GM19043 (cell line): ENCODE data around the gene TMF1.

Source experiments
- ATAC-seq: cut with Tn5 transposase; IDR thresholded peaks from one replicate; pipeline ENCODE4 v1.9.1; 2021; ENCODE audit warnings: low read depth; ENCODE audit not compliant: unreplicated experiment

TMF1 gene

GRCh38 chr3:69051756-69052471 is at the start of gene TMF1:
Gene TMF1 (minus strand): TSS chr3:69052333. CDS start chr3:69052086, 247 bp downstream.
- peak; percentile 96 for ATAC-seq

GRCh38 chr3:69099576-69099975 is 47.4 kb upstream of the TMF1 start:
- ATAC-seq, result no peak

DNA sequence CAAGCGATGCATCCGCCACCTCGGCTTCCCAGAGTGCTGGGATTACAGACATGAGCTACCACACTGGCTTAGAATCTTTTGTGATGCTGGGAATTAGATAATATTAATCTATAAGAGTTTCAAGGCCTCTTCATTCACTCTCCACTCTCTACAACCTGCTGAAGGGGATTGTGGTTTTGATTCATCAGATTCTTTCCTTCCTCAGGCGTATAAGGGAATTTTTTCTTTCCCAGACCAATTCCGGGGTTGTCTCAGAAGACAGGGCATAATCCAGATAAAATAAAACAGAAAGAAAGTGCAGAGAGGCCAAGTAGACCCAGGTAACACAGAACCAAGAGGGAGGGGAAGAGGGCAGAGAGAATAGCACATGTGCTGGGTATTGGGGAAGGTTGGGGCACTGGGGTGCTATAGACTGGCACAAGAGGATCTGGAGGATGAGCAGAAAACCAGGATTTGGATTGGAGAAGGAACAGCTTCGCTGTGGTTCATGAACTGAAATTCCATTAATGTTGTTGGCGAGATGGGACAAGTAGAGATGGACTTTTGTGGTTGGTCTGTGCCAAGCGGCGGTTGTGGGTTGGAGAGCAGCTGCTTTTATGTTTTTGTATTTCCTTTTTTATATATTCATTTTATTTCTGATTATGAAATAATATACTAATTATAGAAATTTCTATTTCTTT is 45.4 kb upstream of the TMF1 start:
- no peak for ATAC-seq

DNA sequence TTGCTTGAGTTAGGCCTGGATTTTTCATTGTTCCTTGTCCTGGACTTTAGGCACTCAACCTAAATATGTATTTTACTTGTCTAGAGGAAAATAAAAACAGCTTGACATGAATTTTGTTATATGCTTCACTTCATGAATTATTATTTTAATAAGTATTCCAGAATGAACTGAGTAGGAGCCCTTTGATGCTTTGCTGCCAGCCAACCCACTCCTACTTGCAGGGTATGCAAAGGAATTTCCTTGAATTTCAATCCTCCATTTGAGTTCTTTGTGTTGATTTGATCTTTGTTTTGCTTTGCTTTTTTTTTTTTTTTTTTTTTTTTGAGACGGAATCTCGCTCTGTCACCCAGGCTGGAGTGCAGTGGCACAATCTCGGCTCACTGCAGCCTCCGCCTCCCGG is 44.2 kb upstream of the TMF1 start:
- ATAC-seq, result no peak

GRCh38 chr3:69095636-69096035 is 43.5 kb upstream of the TMF1 start:
- no peak for ATAC-seq

- ATAC-seq, result no peak
Observed at GRCh38 chr3:69094467-69095205, 42.5 kb upstream of the TMF1 start.

- peak; percentile 67 for ATAC-seq
Observed at GRCh38 chr3:69092030-69092516, 39.9 kb upstream of the TMF1 start.

DNA sequence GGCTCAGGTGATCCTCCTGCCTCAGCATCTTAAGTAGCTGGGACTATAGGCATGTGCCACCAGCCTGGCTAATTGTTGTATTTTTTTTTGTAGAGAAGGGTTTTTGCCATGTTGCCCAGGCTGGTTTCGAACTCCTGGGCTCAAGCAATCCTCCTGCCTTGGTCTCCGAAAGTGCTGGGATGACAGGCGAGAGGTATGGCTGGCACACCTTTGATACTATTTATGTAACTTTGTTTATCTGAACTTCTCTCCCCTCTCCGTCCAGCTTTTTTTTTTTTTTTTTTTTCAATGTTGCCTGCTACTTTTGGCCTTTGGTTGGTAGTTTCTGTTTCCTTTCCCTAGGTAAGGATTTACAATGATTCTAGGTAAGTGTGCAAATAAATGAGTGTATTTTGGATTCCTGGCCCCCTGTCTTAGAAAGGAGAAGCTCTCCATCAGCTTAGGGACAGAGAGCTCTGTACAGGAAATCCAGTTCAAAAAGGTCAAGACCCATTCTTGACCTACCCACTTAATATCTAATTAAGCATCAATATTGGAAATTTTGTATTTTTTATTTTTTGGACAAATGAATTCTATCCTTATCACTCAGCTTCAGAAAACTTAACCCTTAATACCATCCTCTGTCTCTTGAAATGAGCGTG is 39.4 kb upstream of the TMF1 start:
- ATAC-seq, result no peak

GRCh38 chr3:69090021-69090420 is 37.9 kb upstream of the TMF1 start:
- no peak for ATAC-seq

- no peak for ATAC-seq
Observed at GRCh38 chr3:69088063-69088462, 35.9 kb upstream of the TMF1 start.

DNA sequence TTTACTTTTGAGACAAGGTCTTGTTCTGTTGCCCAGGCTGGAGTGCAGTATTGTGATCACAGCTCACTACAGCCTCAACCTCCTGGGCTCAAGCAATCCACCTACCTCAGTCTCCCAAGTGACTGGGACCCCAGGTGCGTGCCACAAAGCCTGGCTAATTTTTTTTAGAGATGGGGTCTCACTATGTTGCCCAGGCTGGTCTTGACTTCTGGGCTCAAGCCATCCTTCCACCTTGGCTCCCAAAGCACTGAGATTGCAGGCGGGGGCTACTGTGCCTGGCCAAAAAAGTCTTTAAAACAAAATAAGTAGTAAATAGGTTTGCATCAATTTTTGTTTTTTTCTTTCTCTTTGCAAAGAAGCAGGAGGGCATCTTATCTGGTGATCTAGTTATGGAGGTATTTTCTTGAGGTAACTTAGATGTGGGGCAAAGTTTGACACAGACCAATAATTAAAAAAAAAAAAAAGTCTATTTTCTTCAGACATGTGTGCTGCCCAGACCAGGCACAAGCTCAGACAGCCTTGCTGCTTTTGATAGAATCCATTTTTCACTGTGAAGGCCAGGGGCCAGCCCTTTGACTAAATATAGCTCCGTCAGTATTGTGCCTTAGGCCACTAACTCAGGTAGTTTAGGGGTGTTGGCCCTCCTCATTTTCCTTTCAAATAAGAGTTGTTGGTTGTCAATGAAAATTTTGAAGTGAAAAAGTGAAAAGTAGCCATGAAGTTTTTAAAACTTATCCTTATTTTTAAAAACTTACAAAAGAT is 35.1 kb upstream of the TMF1 start:
- ATAC-seq, result no peak

DNA sequence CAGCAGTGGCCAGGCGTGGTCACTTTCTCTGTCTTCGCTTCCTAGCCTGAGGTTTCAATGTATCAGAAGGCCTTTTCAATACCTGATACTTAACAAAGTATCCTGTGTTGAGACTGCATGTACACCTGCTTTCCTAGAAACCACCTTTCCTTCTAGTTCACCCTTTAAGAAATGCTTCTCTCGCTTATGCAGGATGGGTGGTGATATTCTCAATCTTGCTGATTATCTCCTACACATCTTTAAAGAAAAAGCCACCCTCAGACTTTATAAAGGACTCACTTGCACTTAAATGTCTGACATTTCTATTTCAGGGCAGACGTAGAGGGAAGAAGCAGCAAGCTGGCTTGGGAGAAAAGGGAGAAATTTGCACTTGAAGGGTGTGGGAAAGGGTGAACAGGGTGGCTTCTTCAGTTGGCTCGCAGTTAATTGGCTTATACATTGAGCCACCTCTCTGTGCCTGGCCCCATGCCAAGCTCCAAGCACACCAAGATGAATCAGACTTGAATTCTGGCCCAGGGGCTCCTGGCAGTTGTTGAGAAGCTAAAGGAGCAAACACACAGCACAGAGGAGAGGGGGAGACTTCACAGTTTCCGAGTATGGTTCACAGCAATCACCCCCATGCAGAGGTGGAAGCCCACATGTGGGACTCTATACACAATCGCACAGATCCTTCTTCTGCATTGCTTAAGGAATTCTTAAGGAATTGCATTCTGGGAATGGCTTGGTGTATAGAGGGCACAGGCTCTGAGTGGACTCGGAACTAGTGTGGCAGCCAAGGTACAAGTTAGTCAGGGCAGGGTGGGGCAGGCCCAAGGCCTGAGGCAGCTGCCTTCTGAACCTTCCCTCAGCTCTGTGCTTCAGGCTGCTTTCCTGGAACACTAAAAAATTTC is 33.9 kb upstream of the TMF1 start:
- ATAC-seq, result no peak

DNA sequence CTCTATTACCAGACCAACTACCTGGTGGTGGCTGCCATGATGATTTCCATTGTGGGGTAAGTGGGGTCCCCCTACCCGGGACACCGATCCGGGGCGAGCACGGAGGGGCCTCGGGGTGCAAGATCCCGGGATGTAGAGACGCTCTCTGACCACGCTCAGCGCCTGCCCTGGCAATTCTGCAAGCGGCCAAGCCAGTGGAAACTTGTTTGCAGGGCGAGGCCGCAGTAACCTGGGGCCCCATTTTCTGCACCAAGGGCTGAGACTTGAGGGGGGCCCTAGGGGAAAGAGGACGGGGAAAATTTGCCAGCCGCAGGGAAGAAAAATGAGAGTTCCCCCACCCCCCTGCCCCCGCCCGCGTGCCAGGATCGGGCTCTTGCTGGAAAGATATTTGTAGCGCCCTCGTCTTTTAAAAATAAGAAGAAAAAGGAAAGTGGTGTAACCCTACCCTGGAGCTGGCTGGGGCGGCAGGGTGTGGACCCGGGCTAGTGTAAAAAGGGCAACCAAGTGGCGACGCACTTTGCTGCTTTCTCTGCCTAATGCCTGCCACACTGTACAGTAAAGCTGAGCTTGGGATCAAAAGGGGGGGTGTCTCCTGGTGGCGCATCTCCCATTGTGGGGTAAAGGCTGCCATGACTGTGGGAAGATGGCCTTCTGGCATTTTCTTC is 33.2 kb upstream of the TMF1 start:
- no peak for ATAC-seq

GRCh38 chr3:69084326-69085167 is 32.4 kb upstream of the TMF1 start, which contains the start of gene ARL6IP5:
Gene ARL6IP5 (plus strand): TSS chr3:69084937. CDS start chr3:69085048, 111 bp downstream.
- ATAC-seq, result peak; percentile 45

DNA sequence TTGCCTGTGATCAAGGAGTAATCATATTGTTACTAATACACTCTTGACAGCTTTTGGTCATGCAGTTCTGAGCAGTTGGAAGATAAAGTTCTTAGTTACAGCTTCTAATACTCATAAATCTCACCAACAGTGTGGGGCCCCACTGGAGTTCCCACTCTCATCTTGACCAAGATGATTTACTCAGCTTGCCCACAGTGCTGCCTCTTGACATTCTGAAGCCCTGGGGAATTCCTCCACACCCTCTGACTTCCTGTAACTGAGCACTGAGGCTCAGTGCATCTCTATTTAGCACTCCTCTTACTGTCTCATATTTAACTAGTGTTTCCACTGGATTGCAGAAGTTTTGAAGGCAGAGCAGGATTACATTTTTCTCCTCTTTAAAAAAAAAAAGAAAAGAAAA is 30.7 kb upstream of the TMF1 start:
- peak; percentile 57 for ATAC-seq

- no peak for ATAC-seq
Observed at GRCh38 chr3:69082361-69082760, 30.2 kb upstream of the TMF1 start.

DNA sequence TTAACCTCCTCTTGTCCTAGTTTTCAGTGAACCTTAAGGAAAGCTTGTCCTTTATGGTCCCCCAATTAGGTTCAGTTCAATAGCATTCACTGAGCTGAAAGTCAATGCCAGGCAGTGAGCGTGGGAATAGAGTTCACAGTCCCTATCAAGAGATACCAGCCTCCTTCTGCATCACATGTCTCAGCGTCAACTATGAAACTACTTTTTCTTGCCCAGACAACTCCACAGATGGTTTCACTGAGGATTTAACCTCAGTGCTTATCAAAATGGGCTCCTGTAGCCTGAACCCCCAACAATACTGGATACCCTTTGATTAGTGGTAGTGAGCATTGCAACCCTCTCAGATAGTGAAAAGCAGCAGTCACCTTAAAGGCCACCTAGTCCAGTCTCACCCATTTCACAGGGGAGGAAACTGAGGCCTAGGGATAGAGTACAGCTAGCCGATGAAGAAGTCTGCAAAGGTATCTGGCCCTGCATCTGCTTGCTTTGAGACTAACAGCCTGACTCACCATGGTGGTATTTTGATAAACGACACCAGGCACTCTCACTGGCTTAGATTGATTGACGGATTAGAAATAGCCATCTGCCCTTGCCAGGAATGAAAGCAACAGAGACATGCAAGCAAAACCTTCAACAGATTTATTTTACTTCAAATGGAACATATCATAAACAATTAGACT is 29.6 kb upstream of the TMF1 start:
- ATAC-seq, result no peak
